Esophagus squamous epithelium (tissue), 5 donors: Measurements from ENCODE around the gene INTS1. TPM values are rescaled to one million over a fixed set of nuclear protein-coding genes. Genes with fewer than 3 reads are reported as not detected.

Experiments
- DNase-seq: peaks from one replicate; lab custom pipeline; 2025; lab: John Stamatoyannopoulos, UW
- H3K27ac ChIP-seq, 4 donors: fragments of 200-600 bp; sonication (generic); one replicate each; pipeline ENCODE4 v1.5.1; 2016 to 2019; ENCODE audit warnings: mild to moderate bottlenecking in 1 of 4
- H3K27me3 ChIP-seq, 4 donors: fragments of 200-600 bp; sonication (generic); 1 replicate in 3 of 4; 2 replicates in 1 of 4; pipeline versions ENCODE4 v1.5.1 to v1.6.0; 2017 to 2021; ENCODE audit warnings: antibody characterized with exemption in 1 of 4
- H3K36me3 ChIP-seq, 3 donors: fragments of 200-600 bp; sonication (generic); one replicate each; pipeline ENCODE4 v1.5.1; 2016 to 2019
- H3K4me1 ChIP-seq, 3 donors: fragments of 200-600 bp; sonication (generic); one replicate each; pipeline ENCODE4 v1.5.1; 2017 to 2019
- H3K4me3 ChIP-seq, 4 donors: fragments of 200-600 bp; sonication (generic); 1 replicate in 3 of 4; 2 replicates in 1 of 4; pipeline ENCODE4 v1.5.1; 2016 to 2019; ENCODE audit warnings: mild to moderate bottlenecking in 2 of 4, moderate library complexity in 1 of 4
- H3K9me3 ChIP-seq, 3 donors: fragments of 200-600 bp; sonication (generic); one replicate each; pipeline ENCODE4 v1.5.1; 2016 to 2019
- POLR2A ChIP-seq, 4 donors: fragments of 450-650 bp; IDR thresholded peaks; one replicate each; pipeline ENCODE4 v1.6.1; 2017; ENCODE audit warnings: antibody characterized with exemption in 4 of 4, mild to moderate bottlenecking in 4 of 4, moderate library complexity in 3 of 4
- WGBS, 2 donors: methylation state at CpG; one replicate each; pipeline ENCODE4 v1.1.5; 2018; 5-methylcytosine and 5-hydroxymethylcytosine counted together
- intact Hi-C: fragments of 100-400 bp; cut with DNase I; formaldehyde crosslinking; loops from one replicate; pipeline ENCODE4 v1.15.0; 2022
- total RNA-seq, 4 donors: library from RNA; depleted of rRNA; stranded (reverse); fragments of >200 nt; gene quantifications; one replicate each; pipeline ENCODE4 v1.1.0, GENCODE V29; 2016
- TF ChIP-seq, protein P1 (sequence below), 6 experiments: fragments of 450-650 bp in 4 of 6; fragments of 200-600 bp in 2 of 6; sonication (generic) in 2 of 6; IDR thresholded peaks; one replicate each; pipeline ENCODE4 v1.5.1; 2016 to 2019; ENCODE audit warnings: antibody characterized with exemption in 6 of 6, mild to moderate bottlenecking in 4 of 6, moderate library complexity in 4 of 6
- donor health status: DM: yes; HTN: yes; CAD: no.

INTS1 gene
- total RNA-seq, 4 donors from 2014 or later, result 27.8 to 45.3 (median 36.6) TPM

DNA sequence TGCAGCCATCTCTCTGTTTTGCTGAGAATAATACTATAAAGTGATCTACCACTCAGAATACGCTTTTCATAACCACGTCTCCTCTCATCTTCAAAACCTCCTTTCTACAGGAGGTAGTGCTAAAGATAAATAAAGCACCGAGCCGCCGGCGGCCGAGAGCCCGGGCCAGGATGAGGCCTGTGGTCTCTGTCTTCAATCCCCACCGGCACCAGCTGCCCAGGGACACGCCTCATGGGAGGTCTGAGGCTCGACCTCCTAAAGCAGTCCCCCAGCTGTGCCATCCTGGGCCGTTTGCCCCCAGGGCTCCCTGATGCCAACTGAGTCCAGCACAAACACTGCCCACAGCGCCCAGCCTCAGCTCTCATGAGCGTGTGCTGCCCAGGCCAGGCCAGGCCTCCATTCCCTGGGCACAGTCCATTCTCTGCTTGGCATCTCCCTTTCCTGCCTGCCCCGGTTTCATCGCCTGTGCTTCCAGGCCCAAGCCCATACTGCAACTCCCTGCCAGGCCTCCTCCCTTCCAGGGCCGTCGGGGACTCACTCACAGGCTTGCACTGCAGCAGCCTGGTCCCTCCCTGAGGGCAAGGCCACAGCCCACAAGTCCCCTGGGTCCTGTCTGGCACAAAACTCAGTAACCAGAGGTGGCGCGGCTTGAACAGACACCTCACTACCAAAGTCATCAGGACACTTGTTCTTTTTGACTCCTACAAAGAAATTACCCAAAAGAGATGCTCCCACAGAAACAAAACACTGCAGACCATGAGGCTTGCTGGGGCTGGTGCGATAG lies 2.5 kb downstream of the INTS1 start:
- Histone ChIP-seq H3K27me3 (no peaks in the 10 kb centered on the region), H3K9me3 (no peaks in the 10 kb centered on the region), H3K4me3 (no peak overlapping the region), H3K36me3 (peaks cover 33 to 64% (median 38%) of the 10 kb centered on the region in 3 donors), H3K4me1 (peaks cover 14 to 46% (median 21%) of the 10 kb centered on the region in 3 donors), H3K27ac (no peak overlapping the region)
- 85 to 94% methylated on average over 5 to 19 of the region's 21 CpGs for WGBS, 2 donors
- intact Hi-C loops, result no loop called here
- TF ChIP-seq POLR2A (IDR thresholded peaks at IDR 0.05), result no peak
- TF ChIP-seq, protein P1, sequence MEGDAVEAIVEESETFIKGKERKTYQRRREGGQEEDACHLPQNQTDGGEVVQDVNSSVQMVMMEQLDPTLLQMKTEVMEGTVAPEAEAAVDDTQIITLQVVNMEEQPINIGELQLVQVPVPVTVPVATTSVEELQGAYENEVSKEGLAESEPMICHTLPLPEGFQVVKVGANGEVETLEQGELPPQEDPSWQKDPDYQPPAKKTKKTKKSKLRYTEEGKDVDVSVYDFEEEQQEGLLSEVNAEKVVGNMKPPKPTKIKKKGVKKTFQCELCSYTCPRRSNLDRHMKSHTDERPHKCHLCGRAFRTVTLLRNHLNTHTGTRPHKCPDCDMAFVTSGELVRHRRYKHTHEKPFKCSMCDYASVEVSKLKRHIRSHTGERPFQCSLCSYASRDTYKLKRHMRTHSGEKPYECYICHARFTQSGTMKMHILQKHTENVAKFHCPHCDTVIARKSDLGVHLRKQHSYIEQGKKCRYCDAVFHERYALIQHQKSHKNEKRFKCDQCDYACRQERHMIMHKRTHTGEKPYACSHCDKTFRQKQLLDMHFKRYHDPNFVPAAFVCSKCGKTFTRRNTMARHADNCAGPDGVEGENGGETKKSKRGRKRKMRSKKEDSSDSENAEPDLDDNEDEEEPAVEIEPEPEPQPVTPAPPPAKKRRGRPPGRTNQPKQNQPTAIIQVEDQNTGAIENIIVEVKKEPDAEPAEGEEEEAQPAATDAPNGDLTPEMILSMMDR (IDR thresholded peaks at IDR 0.05), result no peak
- DNase-seq, result no peak

DNA sequence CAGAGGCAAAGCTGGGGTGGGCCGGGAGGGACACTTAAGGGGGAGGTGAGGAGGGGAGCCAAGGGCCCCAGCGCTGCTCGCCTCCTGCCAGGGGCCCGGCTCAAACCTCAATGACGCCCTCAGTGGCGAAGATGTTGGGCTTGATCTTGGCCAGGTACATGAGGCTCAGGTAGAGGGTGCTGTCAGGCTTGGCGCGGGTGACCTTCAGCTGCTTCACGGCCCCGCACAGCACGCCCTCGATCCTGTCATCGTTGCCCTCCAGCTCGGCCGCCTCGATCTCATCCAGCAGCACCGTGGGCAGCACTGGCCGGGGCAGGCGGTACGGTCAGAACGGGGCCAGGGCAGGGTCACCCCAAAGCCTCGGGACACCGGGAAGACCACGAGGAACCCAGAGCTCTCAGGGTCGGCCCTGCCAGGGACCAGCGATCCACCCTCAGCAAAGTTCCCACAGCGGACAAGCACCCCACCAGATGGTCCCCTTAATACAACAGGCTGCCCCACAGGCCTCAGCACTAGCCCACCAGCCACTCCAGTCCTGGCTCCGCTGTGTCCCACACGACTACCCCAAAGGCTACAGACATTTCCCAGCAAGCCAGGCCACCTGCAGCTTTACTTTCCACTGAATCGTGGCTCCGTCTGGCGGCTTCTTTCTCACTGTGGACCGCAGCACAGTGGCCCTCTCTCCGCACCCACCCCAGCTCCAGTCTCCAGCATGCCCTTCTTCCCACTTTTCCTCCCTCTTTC lies 4.0 kb downstream of the INTS1 start:
- WGBS, 2 donors, result 93 to 95% methylated on average over 13 to 15 of the region's 34 CpGs
- TF ChIP-seq POLR2A (IDR thresholded peaks at IDR 0.05), result no peak
- TF ChIP-seq, protein P1 (IDR thresholded peaks at IDR 0.05), result no peak

GRCh38 chr7:1499367-1500029 lies 4.7 kb downstream of the INTS1 start:
- H3K27ac ChIP-seq, result no peak overlapping the region
- H3K4me3 ChIP-seq, result no peak overlapping the region
- H3K4me1 ChIP-seq, result peaks cover 14 to 26% (median 21%) of the 10 kb centered on the region in 3 donors
- H3K27me3 ChIP-seq, result no peaks in the 10 kb centered on the region
- peaks cover 39 to 86% (median 45%) of the 10 kb centered on the region in 3 donors for H3K36me3 ChIP-seq
- intact Hi-C loops, result no loop called here
- 80 to 100% methylated on average over 1 to 9 of the region's 33 CpGs for WGBS, 2 donors
- no peak for DNase-seq
- TF ChIP-seq, protein P1 (IDR thresholded peaks at IDR 0.05), result no peak
- TF ChIP-seq POLR2A (IDR thresholded peaks at IDR 0.05), result no peak
- H3K9me3 ChIP-seq, result no peaks in the 10 kb centered on the region

More for the DNA sequence above, 4.0 kb downstream of the INTS1 start:
- Histone ChIP-seq H3K27ac (no peak overlapping the region), H3K36me3 (peaks cover 38 to 79% (median 45%) of the 10 kb centered on the region in 3 donors), H3K9me3 (no peaks in the 10 kb centered on the region), H3K27me3 (no peaks in the 10 kb centered on the region), H3K4me1 (peaks cover 14 to 33% (median 21%) of the 10 kb centered on the region in 3 donors), H3K4me3 (no peak overlapping the region)
- intact Hi-C loops, result no loop called here
- DNase-seq, result no peak

DNA sequence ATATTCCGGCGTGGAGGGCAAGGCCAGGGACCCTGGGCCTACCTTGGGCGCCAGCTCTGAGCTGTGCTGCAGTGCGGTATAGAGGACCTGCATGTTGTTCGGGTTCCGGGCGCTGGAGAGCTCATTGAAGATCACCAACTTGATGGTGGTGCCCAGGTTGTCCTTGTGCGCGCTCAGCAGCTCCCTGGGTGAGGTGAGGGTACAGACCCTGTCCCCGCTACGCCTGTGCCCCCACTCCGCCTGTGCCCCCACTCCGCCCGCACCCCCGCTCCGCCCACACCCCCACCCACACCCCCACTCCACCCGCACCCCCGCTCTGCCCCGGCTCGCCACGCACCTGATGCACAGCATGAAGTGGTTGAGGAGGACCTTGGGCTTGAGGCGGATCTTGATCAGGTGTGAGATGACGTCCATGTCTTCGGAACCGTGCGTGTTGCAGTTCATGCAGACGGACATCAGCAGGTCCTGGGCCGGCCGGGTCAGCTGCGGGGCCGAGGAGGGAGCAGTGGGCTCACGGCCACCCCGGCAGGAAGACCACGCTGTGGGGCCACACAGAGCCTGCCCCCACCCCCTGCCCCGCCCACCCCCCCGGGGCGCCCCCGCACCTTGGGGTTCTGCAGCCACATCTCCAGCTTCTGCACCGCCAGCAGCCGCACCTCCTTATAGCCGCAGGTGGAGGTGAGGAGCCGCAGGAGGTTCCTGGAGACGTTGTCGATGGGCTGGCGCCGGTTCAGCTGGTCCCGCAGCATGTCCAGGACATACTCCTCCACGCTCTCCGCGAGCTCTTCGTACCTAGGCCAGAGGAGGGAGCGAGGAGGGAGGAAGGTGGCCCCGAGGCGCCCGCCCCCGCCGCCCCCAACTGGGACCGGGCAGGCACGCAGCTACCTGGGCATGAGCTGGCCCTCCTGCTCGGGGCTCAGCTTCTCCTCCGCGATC lies 5.6 kb downstream of the INTS1 start:
- Histone ChIP-seq H3K9me3 (no peaks in the 10 kb centered on the region), H3K27ac (no peak overlapping the region), H3K27me3 (no peaks in the 10 kb centered on the region), H3K4me1 (peaks cover 13 to 23% (median 20%) of the 10 kb centered on the region in 3 donors), H3K4me3 (no peak overlapping the region), H3K36me3 (peaks cover 39 to 95% (median 48%) of the 10 kb centered on the region in 3 donors)
- no peak for DNase-seq
- WGBS, 2 donors, result 93 to 97% methylated on average over 3 to 11 of the region's 62 CpGs
- intact Hi-C loops, result no loop called here
- TF ChIP-seq, protein P1 (IDR thresholded peaks at IDR 0.05), result no peak
- TF ChIP-seq POLR2A (IDR thresholded peaks at IDR 0.05), result no peak
